GM12872 (cell line): Measurements from ENCODE around the gene MRTO4.

Experiments used
- CTCF ChIP-seq: IDR thresholded peaks from 3 replicates; pipeline ENCODE4 v1.5.1; 2011; ENCODE audit warnings: low read depth, mild to moderate bottlenecking, low read length, moderate library complexity; ENCODE audit not compliant: insufficient read depth

The MRTO4 gene

GRCh38 chr1:19258353-19258752, 6.7 kb downstream of the MRTO4 start:
- no peak for TF ChIP-seq CTCF

GRCh38 chr1:19260211-19261138, 8.9 kb downstream of the MRTO4 start:
- no peak for TF ChIP-seq CTCF

GRCh38 chr1:19262047-19262446, 10.4 kb downstream of the MRTO4 start:
- TF ChIP-seq CTCF: no peak

GRCh38 chr1:19262744-19263143, 11.1 kb downstream of the MRTO4 start:
- no peak for TF ChIP-seq CTCF

- no peak for TF ChIP-seq CTCF
Observed at GRCh38 chr1:19268445-19268844, 16.8 kb downstream of the MRTO4 start.

GRCh38 chr1:19272064-19272463, 20.5 kb downstream of the MRTO4 start:
- TF ChIP-seq CTCF: no peak

- TF ChIP-seq CTCF: no peak
Observed at GRCh38 chr1:19273106-19273843, 21.7 kb downstream of the MRTO4 start.
